Left ventricle myocardium inferior (tissue), 1 donor: ENCODE measurements around the gene PLAAT1. TPM values are rescaled to one million over a fixed set of nuclear protein-coding genes. Genes with fewer than 3 reads are reported as not detected.

Source experiments
- DNase-seq: peaks from one replicate; pipeline ENCODE4 v3.0.0-alpha.2; 2020
- H3K27ac ChIP-seq: fragments of 200-600 bp; replicated peaks from 2 replicates; pipeline ENCODE4 v1.8.0; 2021
- H3K27me3 ChIP-seq: fragments of 200-600 bp; 2 replicates; pipeline ENCODE4 v1.8.0; 2021; ENCODE audit warnings: low read depth
- H3K36me3 ChIP-seq: fragments of 200-600 bp; 2 replicates; pipeline ENCODE4 v1.8.0; 2021
- H3K4me1 ChIP-seq: fragments of 200-600 bp; 2 replicates; pipeline ENCODE4 v1.8.0; 2021
- H3K4me3 ChIP-seq: fragments of 200-600 bp; 2 replicates; pipeline ENCODE4 v1.8.0; 2021; ENCODE audit warnings: mild to moderate bottlenecking, moderate library complexity
- H3K9me3 ChIP-seq: fragments of 200-600 bp; replicated peaks from 2 replicates; pipeline ENCODE4 v1.8.0; 2021
- intact Hi-C: fragments of 100-400 bp; cut with micrococcal nuclease; formaldehyde crosslinking; loops from one replicate; pipeline ENCODE4 v1.11.0; 2022
- long read RNA-seq: library from polyadenylated mRNA; unstranded; transcript quantifications from one replicate; pipeline ENCODE4 v2.0.0, GENCODE V29; 2021
- total RNA-seq: library from RNA; stranded (reverse); fragmentation: NEBNext Ultra II Directional; extraction: Animal tissue kit (Norgen Biotek cat#: 25700); gene quantifications from one replicate; pipeline ENCODE4 v1.2.1, GENCODE V29; 2021
- TF ChIP-seq, protein P1 (sequence below): fragments of 200-600 bp; IDR thresholded peaks from 2 replicates; pipeline ENCODE4 v1.8.0; 2021; ENCODE audit warnings: antibody characterized with exemption, mild to moderate bottlenecking, borderline replicate concordance
- donor health status: DM: no; HTN: yes; CAD: no; lungs with severe emphysema.

Gene PLAAT1
- total RNA-seq: 8.1 TPM
- long read RNA-seq, transcript HRASLS-201 (4 exons, 1,066 nt): major isoform, 9 of 16 reads
- long read RNA-seq, partial matches to known transcripts: 0 of 16 reads
- long read RNA-seq, other reads (novel, unspliced or antisense): 7 of 16 reads

DNA sequence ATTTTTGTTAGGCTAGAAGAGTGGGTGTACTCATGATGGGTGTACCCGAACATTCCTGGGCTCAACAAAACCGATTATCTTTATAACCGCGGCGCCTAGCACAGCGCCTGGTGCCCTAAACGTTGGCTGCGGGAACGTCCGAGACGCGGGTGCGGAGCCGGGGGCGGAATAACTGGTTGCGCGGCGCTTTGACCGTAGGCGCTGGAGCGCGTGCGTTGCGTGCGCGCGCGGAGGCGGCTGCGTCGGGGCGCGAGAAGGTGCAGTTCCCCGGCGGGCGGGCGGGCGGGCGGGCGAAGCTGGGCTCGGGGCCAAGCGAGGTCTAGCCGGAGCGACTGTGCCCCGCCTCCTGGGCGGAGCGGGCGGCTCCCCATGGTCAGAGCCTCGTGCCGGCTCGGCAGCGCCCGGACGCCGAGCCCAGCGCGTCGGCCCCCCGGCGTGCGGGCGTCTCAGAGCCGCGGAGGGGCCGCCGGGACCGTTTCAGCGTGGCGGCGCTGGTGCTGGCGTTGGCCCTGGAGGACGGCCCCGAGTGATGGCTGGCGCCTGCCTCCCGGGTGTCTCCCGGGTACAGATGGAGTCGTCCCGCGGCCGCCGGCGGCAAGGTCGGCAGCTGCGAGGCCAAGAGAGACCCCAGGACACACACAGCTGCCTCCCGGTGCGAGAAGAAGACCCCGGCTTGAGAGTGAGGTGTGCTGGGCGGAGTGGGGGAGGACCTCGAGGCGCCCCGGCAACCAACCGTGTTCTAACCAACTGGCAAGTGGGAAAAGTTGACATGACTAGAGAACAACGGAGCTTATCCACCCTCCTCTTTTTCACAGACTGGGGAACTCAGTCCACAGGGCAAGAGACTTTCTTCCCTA lies at the start of gene PLAAT1:
Gene PLAAT1 (plus strand): TSS at position 373 of the 857 bp plus-strand sequence. CDS start 14,429 bp downstream, outside the sequence.
- no peaks in the 10 kb centered on the region for H3K9me3 ChIP-seq
- TF ChIP-seq, protein P1, sequence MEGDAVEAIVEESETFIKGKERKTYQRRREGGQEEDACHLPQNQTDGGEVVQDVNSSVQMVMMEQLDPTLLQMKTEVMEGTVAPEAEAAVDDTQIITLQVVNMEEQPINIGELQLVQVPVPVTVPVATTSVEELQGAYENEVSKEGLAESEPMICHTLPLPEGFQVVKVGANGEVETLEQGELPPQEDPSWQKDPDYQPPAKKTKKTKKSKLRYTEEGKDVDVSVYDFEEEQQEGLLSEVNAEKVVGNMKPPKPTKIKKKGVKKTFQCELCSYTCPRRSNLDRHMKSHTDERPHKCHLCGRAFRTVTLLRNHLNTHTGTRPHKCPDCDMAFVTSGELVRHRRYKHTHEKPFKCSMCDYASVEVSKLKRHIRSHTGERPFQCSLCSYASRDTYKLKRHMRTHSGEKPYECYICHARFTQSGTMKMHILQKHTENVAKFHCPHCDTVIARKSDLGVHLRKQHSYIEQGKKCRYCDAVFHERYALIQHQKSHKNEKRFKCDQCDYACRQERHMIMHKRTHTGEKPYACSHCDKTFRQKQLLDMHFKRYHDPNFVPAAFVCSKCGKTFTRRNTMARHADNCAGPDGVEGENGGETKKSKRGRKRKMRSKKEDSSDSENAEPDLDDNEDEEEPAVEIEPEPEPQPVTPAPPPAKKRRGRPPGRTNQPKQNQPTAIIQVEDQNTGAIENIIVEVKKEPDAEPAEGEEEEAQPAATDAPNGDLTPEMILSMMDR: peak; percentile 16
- peak within 1 kb of the TSS; percentile 71 for H3K4me3 ChIP-seq
- intact Hi-C loops: no loop called here
- H3K27ac ChIP-seq: peak within 1 kb of the TSS; percentile 89
- peak; percentile 71 for DNase-seq
- H3K27me3 ChIP-seq: peaks cover 9% of the 10 kb centered on the region
- H3K36me3 ChIP-seq: no peaks in the 10 kb centered on the region
- H3K4me1 ChIP-seq: peaks cover 21% of the 10 kb centered on the region

DNA sequence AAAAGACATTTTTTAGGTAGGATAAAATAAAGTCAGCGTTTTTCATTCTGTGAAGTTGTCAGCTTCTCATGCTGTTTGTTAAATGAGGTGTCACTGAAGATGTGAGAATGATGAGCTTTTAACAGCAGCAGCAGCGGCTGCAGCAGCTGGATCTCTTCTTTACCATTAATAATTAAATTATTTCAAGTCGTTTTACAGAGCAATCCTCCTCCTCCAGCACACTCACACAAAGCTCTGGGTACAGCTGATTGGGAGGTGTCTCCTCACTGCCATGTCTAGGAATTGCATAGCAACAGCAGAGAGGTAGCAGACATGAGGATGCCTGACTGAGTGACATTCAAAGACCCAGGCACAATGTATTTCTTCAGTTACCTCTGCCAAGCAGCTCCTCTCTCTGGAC lies 46.7 kb upstream of the PLAAT1 start:
- no peak overlapping the region for H3K27ac ChIP-seq
- H3K36me3 ChIP-seq: no peaks in the 10 kb centered on the region
- no peaks in the 10 kb centered on the region for H3K9me3 ChIP-seq
- peaks cover 12% of the 10 kb centered on the region for H3K27me3 ChIP-seq
- TF ChIP-seq, protein P1: no peak
- H3K4me1 ChIP-seq: no peaks in the 10 kb centered on the region
- DNase-seq: no peak
- intact Hi-C loops: loop anchor here (10.0 kb wide), 1 partner anchor 370 kb away; no protein-coding TSS in a partner anchor
- H3K4me3 ChIP-seq: no peak overlapping the region

DNA sequence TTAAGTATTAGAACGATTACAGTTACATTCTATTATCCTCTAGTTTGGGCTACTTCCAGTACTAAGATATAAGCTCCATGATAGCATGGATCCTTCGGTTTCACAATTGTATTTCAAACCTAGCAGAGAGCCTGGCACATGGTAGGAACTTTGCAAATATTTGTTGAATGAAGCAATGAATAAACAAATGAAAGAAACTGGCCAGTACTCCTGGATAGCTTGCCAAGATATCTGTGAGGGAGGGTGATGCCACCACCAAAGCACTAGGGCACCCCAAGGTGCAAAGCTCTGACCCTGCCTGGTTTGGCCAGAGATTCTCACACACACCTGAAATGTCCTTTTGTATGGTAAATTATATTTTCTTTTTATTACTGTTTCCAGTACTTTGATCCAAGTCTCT lies 44.3 kb upstream of the PLAAT1 start:
- Histone ChIP-seq H3K4me3 (no peak overlapping the region), H3K27ac (no peak overlapping the region), H3K36me3 (no peaks in the 10 kb centered on the region), H3K9me3 (no peaks in the 10 kb centered on the region), H3K4me1 (no peaks in the 10 kb centered on the region), H3K27me3 (peaks cover 12% of the 10 kb centered on the region)
- intact Hi-C loops: loop anchor here (10.0 kb wide), 1 partner anchor 368 kb away; no protein-coding TSS in a partner anchor
- TF ChIP-seq, protein P1: no peak
- DNase-seq: no peak

DNA sequence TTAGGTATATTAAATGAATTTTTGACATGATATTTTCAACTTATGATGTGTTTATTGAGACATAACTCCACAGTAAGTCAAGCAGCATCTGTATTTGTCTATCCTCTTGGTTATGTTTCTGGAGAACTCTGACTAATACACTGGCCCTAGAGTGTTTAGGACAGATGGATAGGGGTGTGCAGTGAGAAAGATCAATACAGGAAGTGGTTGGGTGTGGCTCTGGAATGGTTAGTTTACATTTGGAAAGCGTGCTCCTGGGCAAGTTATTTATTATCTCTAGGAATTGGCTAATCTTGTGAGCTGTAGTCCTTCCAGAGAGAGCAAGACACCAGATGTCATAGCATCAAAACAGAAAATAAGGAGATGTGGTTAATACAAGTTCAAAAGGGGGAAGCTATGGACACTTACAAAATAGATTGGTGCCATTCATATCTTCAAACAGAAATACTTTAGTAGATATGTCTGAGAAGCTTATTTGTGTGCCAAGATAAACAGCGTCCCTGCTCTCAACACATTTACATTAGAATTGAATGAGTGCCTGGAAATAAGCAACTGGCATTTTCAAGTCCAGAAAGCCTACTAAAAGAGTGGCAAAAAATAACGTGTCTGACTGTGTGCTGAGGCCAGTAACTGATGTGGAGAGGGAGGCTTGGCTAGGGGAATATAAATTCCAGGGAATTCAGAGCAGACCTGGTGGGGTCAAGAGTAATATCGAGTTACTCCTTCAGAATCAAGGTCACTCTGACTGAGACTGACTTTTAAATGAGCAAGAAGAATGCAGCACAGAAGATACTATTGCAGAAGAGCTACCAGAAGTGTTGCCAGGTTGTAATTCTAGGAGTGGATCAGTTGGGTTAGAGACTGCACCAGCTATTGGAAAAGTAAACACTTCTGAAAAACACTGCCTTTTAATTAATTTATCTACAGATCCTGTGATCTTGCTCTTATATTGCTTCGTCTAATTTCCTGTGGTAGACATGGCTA lies 33.4 kb upstream of the PLAAT1 start:
- H3K4me1 ChIP-seq: peaks cover 3% of the 10 kb centered on the region

DNA sequence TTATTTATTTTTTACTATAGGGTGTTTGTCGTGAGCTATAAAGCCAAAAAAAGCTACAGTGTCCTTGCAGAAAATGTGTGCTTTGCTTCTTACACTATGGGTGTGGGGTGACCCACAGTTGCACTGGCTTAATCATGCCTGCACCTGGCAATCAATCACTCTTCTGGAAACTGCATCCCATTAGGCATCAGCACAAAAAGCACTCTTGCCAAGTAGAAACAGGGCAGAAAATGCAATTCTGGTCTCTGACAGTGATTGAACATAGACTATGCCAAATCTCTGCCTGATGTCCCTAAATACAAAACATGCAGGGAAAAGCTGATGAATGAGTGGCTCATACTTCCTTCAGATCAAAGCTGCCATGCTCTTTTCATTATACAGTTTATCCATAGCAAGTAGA lies 30.4 kb upstream of the PLAAT1 start:
- H3K4me3 ChIP-seq: no peak overlapping the region
- peaks cover 3% of the 10 kb centered on the region for H3K4me1 ChIP-seq
- no peak overlapping the region for H3K27ac ChIP-seq
- intact Hi-C loops: no loop called here
- DNase-seq: no peak
- no peaks in the 10 kb centered on the region for H3K36me3 ChIP-seq
- H3K27me3 ChIP-seq: peaks cover 20% of the 10 kb centered on the region
- TF ChIP-seq, protein P1: no peak
- no peaks in the 10 kb centered on the region for H3K9me3 ChIP-seq

More for the DNA sequence above, 33.4 kb upstream of the PLAAT1 start:
- intact Hi-C loops: no loop called here
- Histone ChIP-seq H3K9me3 (no peaks in the 10 kb centered on the region), H3K4me3 (no peak overlapping the region), H3K27me3 (peaks cover 17% of the 10 kb centered on the region), H3K27ac (no peak overlapping the region), H3K36me3 (no peaks in the 10 kb centered on the region)
- DNase-seq: no peak
- TF ChIP-seq, protein P1: no peak
